ENCODE measurements around the gene TRIP10.
"Not testable (repeated sequence)": the region's sequence is repeated elsewhere in the genome, so short reads cannot be mapped to it uniquely, and the experiment has no call there.

The TRIP10 gene

DNA sequence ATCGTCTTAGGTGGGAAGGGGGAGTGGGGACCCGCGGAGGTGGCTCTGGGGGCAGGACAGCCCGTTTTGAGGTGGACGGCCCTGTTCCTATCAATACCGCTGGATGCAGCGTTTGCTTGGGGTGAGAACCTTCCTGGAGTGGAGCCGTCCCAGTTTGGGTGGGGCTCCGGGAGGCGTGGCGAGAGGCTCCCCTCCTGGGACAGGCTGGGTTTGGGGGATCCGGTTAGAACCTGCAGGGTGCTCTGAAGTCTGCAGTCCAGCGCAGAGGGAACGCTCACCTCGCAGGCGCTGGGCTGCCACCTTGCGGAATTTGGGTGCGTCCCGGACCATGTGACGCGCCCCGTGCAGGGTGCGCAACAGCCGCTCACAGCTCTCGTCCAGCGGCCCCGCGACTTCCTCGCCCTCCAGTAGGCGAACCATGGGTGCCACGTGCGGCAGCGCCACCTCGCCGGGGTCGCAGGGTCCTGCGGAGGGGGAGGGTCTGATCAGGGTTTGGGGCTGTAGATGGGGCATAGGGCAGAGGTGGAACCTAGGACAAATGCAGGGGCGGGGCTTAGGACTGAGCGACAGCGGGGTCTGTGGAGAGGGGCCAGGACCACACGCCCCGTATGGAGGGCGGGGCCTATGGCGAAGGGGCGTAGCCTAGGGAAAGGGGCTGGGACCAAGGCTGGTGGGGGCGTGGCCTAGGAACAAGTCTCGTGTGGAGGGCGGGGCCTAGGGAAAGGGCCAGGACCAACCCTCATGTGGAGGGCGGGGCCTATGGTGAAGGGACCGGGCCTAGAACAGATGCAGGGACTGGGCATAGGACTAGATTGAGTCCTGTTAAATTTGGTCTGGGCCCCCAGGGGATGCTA, 13.9 kb downstream of the TRIP10 start:
- peak; percentile 86 for DNase-seq (ENCODE audit: low spot score)
- H3K4me3 ChIP-seq = peak overlapping the region; percentile 69
- TF ChIP-seq, protein P1, sequence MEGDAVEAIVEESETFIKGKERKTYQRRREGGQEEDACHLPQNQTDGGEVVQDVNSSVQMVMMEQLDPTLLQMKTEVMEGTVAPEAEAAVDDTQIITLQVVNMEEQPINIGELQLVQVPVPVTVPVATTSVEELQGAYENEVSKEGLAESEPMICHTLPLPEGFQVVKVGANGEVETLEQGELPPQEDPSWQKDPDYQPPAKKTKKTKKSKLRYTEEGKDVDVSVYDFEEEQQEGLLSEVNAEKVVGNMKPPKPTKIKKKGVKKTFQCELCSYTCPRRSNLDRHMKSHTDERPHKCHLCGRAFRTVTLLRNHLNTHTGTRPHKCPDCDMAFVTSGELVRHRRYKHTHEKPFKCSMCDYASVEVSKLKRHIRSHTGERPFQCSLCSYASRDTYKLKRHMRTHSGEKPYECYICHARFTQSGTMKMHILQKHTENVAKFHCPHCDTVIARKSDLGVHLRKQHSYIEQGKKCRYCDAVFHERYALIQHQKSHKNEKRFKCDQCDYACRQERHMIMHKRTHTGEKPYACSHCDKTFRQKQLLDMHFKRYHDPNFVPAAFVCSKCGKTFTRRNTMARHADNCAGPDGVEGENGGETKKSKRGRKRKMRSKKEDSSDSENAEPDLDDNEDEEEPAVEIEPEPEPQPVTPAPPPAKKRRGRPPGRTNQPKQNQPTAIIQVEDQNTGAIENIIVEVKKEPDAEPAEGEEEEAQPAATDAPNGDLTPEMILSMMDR (IDR thresholded peaks at IDR 0.05) = no peak

DNA sequence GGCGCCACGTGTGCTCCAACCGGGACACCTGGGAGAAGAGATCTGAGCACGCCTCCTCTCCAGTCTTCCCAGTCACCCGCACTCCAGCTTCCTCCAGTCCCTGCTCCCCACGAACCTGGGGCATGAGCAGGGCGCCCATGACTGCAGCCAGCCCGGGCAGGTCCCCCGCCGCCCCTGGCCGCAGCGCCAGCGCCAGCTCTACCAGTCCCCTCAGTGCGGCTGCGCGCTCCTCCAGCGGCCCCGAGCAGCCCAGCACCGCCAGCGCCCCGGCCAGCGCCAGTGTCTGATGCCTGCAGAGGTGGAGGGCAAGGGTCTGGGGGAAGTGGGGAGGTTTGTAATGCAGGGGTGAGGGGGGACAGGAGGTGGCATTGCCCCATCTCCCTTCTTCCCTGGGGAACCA, 14.7 kb downstream of the TRIP10 start:
- DNase-seq (ENCODE audit: low spot score) = no peak
- Histone ChIP-seq H3K27ac (no peak overlapping the region), H3K4me3 (no peak overlapping the region)
- TF ChIP-seq, protein P1 (IDR thresholded peaks at IDR 0.05) = no peak

More for the DNA sequence above, 13.9 kb downstream of the TRIP10 start:
- peak overlapping the region in 1 of 2 donors; percentile 83 for H3K27ac ChIP-seq

DNA sequence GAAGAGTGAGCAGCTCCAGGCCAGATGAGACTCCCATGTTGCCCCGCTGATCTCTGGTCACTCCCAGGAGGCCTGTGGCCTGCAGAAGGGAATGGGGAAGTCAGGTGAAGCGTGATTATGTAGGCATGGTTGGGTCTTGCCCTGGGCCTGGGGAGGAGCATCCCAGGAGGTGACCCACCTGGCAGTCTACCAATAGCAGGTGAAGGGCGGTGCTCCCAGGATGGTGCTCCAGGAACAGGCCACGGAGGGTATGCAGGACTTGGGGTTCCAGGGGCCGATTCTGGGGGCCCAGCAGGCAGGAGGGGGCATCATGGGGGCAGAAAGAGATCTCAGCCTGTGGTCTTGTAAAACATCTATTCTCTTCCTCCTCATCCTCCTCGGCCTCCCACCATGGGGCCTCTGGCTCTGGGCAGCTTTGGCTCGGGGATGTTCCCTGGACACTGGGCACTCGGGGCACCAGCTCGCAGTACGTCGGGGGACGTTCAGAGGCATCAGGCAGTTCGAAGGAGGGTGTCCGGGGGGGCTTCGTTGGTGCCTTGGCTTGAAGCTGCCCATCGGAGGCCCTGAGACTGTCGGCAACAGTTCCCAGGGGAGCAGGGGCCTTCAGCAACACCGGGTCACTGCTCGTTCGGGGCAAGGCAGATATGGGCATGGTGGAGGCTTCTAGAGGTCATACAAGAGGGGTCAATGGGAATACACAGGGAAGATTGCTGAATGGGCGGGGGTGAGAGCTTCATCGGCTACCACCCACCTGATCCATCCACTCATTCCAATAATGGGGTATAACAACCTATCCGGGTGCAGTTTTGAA, 15.4 kb downstream of the TRIP10 start:
- TF ChIP-seq, protein P1 (IDR thresholded peaks at IDR 0.05) = no peak
- no peak for DNase-seq (ENCODE audit: low spot score)
- no peak overlapping the region for H3K27ac ChIP-seq
- no peak overlapping the region for H3K4me3 ChIP-seq

DNA sequence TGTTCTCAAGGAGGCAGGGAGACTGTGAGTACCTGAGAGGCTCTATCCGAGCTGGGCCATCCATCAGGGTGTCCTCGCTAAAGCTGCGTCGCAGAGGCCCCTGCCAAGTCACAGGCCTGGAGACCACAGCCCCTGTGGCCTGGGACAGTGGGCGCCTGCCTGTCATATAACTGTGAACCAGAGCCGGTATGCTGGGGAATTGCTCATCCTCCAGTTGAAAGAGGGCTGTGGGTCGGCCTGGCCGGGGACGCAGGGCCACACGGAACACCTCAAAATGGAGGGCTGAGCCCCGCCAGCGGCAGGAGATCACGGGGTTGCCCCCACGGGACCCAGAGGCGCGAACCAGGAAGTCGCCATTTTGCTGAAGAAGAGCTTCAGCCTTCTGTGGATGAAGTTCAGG, 21.1 kb downstream of the TRIP10 start:
- no peak overlapping the region for H3K27ac ChIP-seq
- H3K4me3 ChIP-seq = no peak overlapping the region
- no peak for DNase-seq (ENCODE audit: low spot score)
- TF ChIP-seq, protein P1 (IDR thresholded peaks at IDR 0.05) = no peak

DNA sequence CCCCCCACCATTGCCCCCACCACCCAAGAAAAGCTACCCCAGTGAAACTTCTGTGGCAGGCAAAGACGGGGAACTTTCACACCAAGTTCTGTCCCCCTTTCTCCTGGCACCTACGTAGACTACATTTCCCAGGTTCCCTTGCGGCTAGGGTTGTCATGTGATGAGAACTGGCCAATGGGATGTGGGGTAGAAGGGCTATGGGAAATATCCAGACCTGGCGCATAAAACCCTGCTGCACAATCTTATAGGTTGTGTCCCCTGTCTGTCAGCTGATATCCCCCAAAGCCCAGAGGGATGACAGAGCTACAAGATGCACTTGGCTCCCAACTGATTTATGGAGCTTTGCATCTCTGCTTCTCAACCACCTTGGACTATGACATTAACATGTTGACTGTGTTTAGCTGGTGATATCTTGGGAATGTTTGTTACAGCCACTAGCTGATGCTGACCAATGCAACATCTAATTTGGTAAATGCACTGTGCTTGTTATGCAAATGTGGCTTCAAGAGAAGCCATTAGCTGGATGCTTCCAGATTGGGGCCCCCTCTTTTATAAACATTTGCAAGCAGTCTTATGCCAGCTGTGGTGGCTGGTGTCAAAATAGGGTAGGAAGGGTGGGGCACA, 21.7 kb downstream of the TRIP10 start:
- Histone ChIP-seq H3K27ac (no peak overlapping the region), H3K4me3 (no peak overlapping the region)
- DNase-seq (ENCODE audit: low spot score) = no peak
- TF ChIP-seq, protein P1 (IDR thresholded peaks at IDR 0.05) = no peak

DNA sequence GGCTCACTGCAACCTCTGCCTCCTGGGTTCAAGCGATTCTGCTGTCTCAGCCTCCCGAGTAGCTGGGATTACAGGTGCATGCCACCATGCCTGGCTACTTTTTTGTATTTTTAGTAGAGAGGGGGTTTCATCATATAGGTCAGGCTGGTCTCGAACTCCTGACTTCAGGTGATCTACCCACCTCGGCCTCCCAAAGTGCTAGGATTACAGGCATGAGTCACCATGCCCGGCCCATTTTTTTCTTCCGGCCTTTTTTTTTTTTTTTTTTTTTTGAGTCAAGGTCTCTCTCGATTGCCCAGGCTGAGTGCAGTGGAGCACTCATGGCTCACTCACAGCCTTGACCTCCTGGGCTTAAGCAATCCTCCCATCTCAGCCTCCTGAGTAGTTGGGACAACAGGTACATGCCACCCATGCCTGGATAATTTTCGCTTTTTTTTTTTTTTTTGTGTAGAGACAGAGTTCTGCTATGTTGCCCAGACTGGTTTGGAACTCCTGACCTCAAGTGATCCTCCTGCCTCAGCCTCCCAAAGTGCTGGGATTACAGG, 22.8 kb downstream of the TRIP10 start:
- H3K27ac ChIP-seq; DNase-seq (ENCODE audit: low spot score); H3K4me3 ChIP-seq: not testable (repeated sequence)

Data from coronary artery (tissue), 2 donors.